HCT116 (cell line): ENCODE measurements around the gene MINDY1. TPM values are rescaled to one million over a fixed set of nuclear protein-coding genes. Genes with fewer than 3 reads are reported as not detected.
A peak's percentile ranks its signal among the peaks of the same experiment; 100 is the strongest.

ENCODE experiments used
- ATAC-seq: fragments of 200-7000 bp; cut with Tn5 transposase; 2 replicates; pipeline ENCODE4 v1.9.1; 2020; ENCODE audit warnings: mild to moderate bottlenecking, moderate library complexity
- BruUV-seq: library from RNA; stranded (reverse); fragments of 400-500 nt; replicated peaks from 2 replicates; lab custom pipeline; 2021; lab: Mats Ljungman, UMichigan
- CTCF ChIA-PET: fragments of 300-600 bp; sonication (Branson Sonifier 250); formaldehyde crosslinking; loops from one replicate; lab custom pipeline; 2021; ENCODE audit warnings: antibody characterized with exemption; lab: Charles Lee
- POLR2A ChIA-PET: fragments of 300-600, 350-600 bp; sonication (Branson Sonifier 250); formaldehyde crosslinking; loops from one replicate; lab custom pipeline; 2021; ENCODE audit warnings: antibody characterized with exemption; lab: Charles Lee
- RAD21 ChIA-PET, 2 experiments: fragments of 300-600 bp; sonication (Branson Sonifier 250); formaldehyde crosslinking; loops; one replicate each; lab custom pipeline; 2023; ENCODE audit warnings: low total read pairs in 2 of 2; ENCODE audit not compliant: uncharacterized antibody in 2 of 2, unreplicated experiment in 2 of 2, low non-redundant PET in 1 of 2; lab: Charles Lee
- DNase-seq: peaks from one replicate; pipeline ENCODE4 v3.0.0-alpha.2; 2010; ENCODE audit warnings: low read depth, low spot score
- H2AFZ ChIP-seq: fragments of 200-600 bp; shearing (Covaris generic), sonication (generic); 2 replicates; pipeline ENCODE4 v1.6.1; 2017; ENCODE audit warnings: low read depth, mixed run types, mixed read lengths, antibody characterized with exemption, low read length; ENCODE audit not compliant: poor library complexity, severe bottlenecking
- H3K27ac ChIP-seq: 2 replicates; pipeline ENCODE4 v1.5.1; 2012; ENCODE audit warnings: low read depth, low read length
- H3K27me3 ChIP-seq: fragments of 200-600 bp; sonication (generic); 2 replicates; pipeline ENCODE4 v1.6.1; 2016; ENCODE audit warnings: mixed run types, low read length, mixed read lengths; ENCODE audit not compliant: insufficient read depth
- H3K36me3 ChIP-seq, 2 experiments: fragments of 200-500 bp in 1 of 2; fragments of 200-600 bp in 1 of 2; sonication (Bioruptor generic) in 1 of 2; sonication (generic) in 1 of 2; 2 replicates each; pipeline versions ENCODE4 v1.5.1 to v1.6.1; 2014 to 2016; ENCODE audit warnings: low read length in 2 of 2, inconsistent platforms in 1 of 2, mixed read lengths in 1 of 2, mixed run types in 1 of 2; ENCODE audit not compliant: insufficient read depth in 2 of 2, control insufficient read depth in 1 of 2
- H3K4me1 ChIP-seq, 2 experiments: fragments of 200-600 bp in 1 of 2; sonication (generic) in 1 of 2; 2 replicates each; pipeline versions ENCODE4 v1.5.1 to v1.6.1; 2012 to 2017; ENCODE audit warnings: low read length in 2 of 2, inconsistent platforms in 1 of 2, mild to moderate bottlenecking in 1 of 2, mixed read lengths in 1 of 2, mixed run types in 1 of 2, moderate library complexity in 1 of 2; ENCODE audit not compliant: insufficient read depth in 2 of 2, control insufficient read depth in 1 of 2
- H3K4me2 ChIP-seq: fragments of 200-600 bp; sonication (generic); 2 replicates; pipeline ENCODE4 v1.6.1; 2017; ENCODE audit warnings: mixed run types, low read length, mixed read lengths
- H3K4me3 ChIP-seq, 2 experiments: fragments of 200-600 bp in 1 of 2; sonication (generic) in 1 of 2; replicated peaks in 1 of 2; 2 replicates each; pipeline ENCODE4 v1.5.1; 2011 to 2016; ENCODE audit warnings: low read length in 2 of 2, control low read depth in 1 of 2, low read depth in 1 of 2, mild to moderate bottlenecking in 1 of 2, mixed read lengths in 1 of 2, mixed run types in 1 of 2
- H3K79me2 ChIP-seq: fragments of 200-600 bp; sonication (generic); 2 replicates; pipeline ENCODE4 v1.6.1; 2017; ENCODE audit warnings: mild to moderate bottlenecking, mixed run types, low read length, moderate library complexity, mixed read lengths; ENCODE audit not compliant: insufficient read depth
- H3K9ac ChIP-seq: fragments of 200-600 bp; sonication (generic); 2 replicates; pipeline ENCODE4 v1.6.1; 2016; ENCODE audit warnings: low read length, mixed read lengths
- H3K9me2 ChIP-seq: fragments of 200-600 bp; sonication (generic), shearing (Covaris generic); 2 replicates; pipeline ENCODE4 v1.6.1; 2017; ENCODE audit warnings: mixed run types, mild to moderate bottlenecking, moderate library complexity; ENCODE audit not compliant: insufficient read depth
- H3K9me3 ChIP-seq, 2 experiments: fragments of 200-500 bp in 1 of 2; fragments of 200-600 bp in 1 of 2; sonication (Bioruptor generic) in 1 of 2; sonication (generic) in 1 of 2; 2 replicates each; pipeline ENCODE4 v1.6.1; 2014 to 2017; ENCODE audit warnings: low read length in 2 of 2, mixed read lengths in 2 of 2, inconsistent platforms in 1 of 2, low read depth in 1 of 2, mild to moderate bottlenecking in 1 of 2, mixed run types in 1 of 2, moderate library complexity in 1 of 2; ENCODE audit not compliant: control insufficient read depth in 1 of 2, insufficient read depth in 1 of 2
- H4K20me1 ChIP-seq: fragments of 200-600 bp; sonication (generic), shearing (Covaris generic); 2 replicates; pipeline ENCODE4 v1.6.1; 2017; ENCODE audit warnings: mixed run types, mild to moderate bottlenecking, moderate library complexity; ENCODE audit not compliant: insufficient read depth
- CEBPB ChIP-seq: IDR thresholded peaks from 2 replicates; pipeline ENCODE4 v1.6.1; 2012; ENCODE audit warnings: low read depth
- EGR1 ChIP-seq: IDR thresholded peaks from 2 replicates; pipeline ENCODE4 v1.6.1; 2012; ENCODE audit warnings: low read depth
- EZH2 ChIP-seq: fragments of 200-600 bp; sonication (generic); IDR thresholded peaks from 2 replicates; pipeline ENCODE4 v1.6.1; 2017; ENCODE audit warnings: antibody characterized with exemption, mixed run types
- FOSL1 ChIP-seq: IDR thresholded peaks from 2 replicates; pipeline ENCODE4 v1.6.1; 2012; ENCODE audit warnings: low read depth
- JUND ChIP-seq: IDR thresholded peaks from 2 replicates; pipeline ENCODE4 v1.6.1; 2012
- POLR2AphosphoS5 ChIP-seq: IDR thresholded peaks from 2 replicates; pipeline ENCODE4 v1.6.1; 2011; ENCODE audit warnings: mild to moderate bottlenecking, low read depth, low read length, moderate library complexity
- TCF7L2 ChIP-seq: IDR thresholded peaks from 2 replicates; pipeline ENCODE4 v1.7.0; 2011; ENCODE audit warnings: borderline replicate concordance, inconsistent platforms; ENCODE audit not compliant: insufficient read depth, insufficient read length; ENCODE audit errors: extremely low read depth
- ZNF274 ChIP-seq: fragments of 200-500 bp; sonication (Bioruptor generic); IDR thresholded peaks from 2 replicates; pipeline ENCODE4 v1.6.1; 2014; ENCODE audit warnings: mild to moderate bottlenecking, low read depth, low read length, inconsistent platforms
- intact Hi-C: fragments of 100-400 bp; cut with micrococcal nuclease; formaldehyde crosslinking; loops from 2 replicates; pipeline ENCODE4 v1.10.0; 2022
- total RNA-seq: library from RNA; stranded (reverse); gene quantifications from one replicate; pipeline ENCODE4 v1.2.1, GENCODE V29; 2021; ENCODE audit not compliant: unreplicated experiment

MINDY1 gene
- total RNA-seq, 1 experiment from 2014 or later, result 1.2 TPM

DNA sequence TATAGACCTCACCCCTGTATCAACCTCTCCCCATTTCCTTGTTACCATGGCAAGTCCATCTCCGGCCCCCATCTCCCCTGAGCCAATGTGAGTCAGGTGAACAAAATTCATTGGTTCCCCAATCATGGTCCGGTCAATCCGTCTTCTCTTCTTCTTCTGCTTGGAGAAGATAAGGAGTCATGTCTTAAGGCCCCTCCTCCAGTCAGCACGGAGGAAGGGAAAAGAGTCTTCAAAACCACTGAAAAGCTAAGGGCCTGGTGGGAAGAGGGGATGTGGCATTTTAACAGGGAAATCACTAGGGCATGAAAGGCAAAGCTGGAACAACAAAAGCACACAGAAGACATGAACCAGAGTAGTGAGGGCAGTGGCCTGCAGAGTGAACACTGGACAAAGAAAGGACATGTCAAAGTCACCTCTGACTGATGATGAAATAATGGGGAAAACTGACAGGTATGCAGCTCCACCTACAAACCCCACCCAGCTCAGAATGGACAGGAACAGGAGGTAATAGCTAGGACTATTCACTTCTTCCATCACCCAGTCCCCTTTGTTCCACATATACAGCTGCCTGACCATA lies 48.4 kb upstream of the MINDY1 start:
- H3K79me2 ChIP-seq, result peaks cover 47% of the 10 kb centered on the region
- no peak for ATAC-seq
- no peak overlapping the region for H3K27ac ChIP-seq
- H4K20me1 ChIP-seq, result no peaks in the 10 kb centered on the region; the same call in 1 of the 2 replicates
- H3K4me2 ChIP-seq, result no peak overlapping the region
- no peak overlapping the region for H3K9ac ChIP-seq
- ChIA-PET CTCF (no interaction called here), POLR2A (no interaction called here), RAD21 (no interaction called here)
- H3K4me3 ChIP-seq, result no peak overlapping the region
- H2AFZ ChIP-seq, result no peak overlapping the region
- no peaks in the 10 kb centered on the region for H3K9me3 ChIP-seq
- DNase-seq, result no peak
- TF ChIP-seq CEBPB (0 out of 2 replicates have a peak, but pooled peaks have one; percentile 53), TCF7L2 (no peak)
- BruUV-seq, result no TSS peak
- H3K36me3 ChIP-seq, result peaks cover 24 to 48% of the 10 kb centered on the region in 2 experiments
- H3K4me1 ChIP-seq, result peaks cover 14 to 36% of the 10 kb centered on the region in 2 experiments
- H3K9me2 ChIP-seq, result no peaks in the 10 kb centered on the region
- H3K27me3 ChIP-seq, result no peaks in the 10 kb centered on the region
- intact Hi-C loops, result loop anchor here (5.0 kb wide), 1 partner anchor 33 kb away; no protein-coding TSS in a partner anchor

DNA sequence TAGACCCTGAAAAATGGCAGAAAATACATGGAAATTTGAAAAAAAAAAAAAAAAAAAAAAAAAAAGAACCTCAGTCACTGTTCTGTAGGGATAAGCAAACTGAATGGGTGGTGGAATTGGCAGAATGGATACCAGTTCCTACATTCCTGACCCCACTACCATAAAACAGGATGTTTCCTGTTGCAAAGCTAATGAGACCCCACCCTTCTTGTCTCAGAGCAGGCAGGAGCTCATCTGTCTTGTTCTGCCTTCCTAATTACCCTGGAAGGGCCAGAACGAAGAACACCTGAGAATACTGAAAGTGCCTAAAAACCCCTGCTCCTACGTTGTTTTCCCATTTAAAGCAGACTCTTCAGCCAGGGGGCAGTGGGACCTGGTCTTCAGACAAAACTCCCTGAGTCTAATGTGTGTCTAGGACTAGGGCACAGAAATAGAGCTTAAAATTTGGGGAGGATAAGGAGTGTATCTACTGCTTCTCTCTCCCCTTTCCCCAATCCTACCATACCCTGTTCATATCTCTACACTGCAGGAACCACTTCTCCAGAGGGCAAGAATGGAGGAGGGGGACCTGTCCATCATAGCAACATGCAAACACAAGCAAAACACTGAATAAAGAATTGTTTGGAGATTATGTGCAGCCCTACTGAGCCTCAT lies 44.8 kb upstream of the MINDY1 start:
- no TSS peak for BruUV-seq
- Histone ChIP-seq H3K4me1 (peaks cover 0 to 10% of the 10 kb centered on the region in 2 experiments; a peak in 1 of 4 replicates), H3K9me3 (no peaks in the 10 kb centered on the region), H3K9ac (no peak overlapping the region), H3K9me2 (no peaks in the 10 kb centered on the region), H3K27ac (no peak overlapping the region), H2AFZ (no peak overlapping the region), H3K79me2 (peaks cover 17% of the 10 kb centered on the region; the same call in 1 of the 2 replicates), H3K4me2 (no peak overlapping the region), H3K27me3 (no peaks in the 10 kb centered on the region), H4K20me1 (no peaks in the 10 kb centered on the region)
- intact Hi-C loops, result no loop called here
- CTCF ChIA-PET, result interaction anchor here (1.1 kb wide), 1 partner anchor 8 kb away, joined by 4 read pairs; the partner anchor contains the start of gene CDC42SE1
- DNase-seq, result no peak
- no peak for ATAC-seq
- POLR2A ChIA-PET, result interaction anchor here (0.7 kb wide), 1 partner anchor 424 kb away, joined by 3 read pairs; no protein-coding TSS in a partner anchor
- no peak for TF ChIP-seq POLR2AphosphoS5
- TF ChIP-seq ZNF274, result no peak
- no peak for TF ChIP-seq JUND
- no peak for TF ChIP-seq CEBPB
- TF ChIP-seq FOSL1, result no peak
- no peak for TF ChIP-seq EZH2
- TF ChIP-seq EGR1, result no peak
- TF ChIP-seq, all 23 proteins: peak for 0
- Histone ChIP-seq H3K4me3 (no peak overlapping the region), H3K36me3 (peaks cover 24 to 43% of the 10 kb centered on the region in 2 experiments)
- RAD21 ChIA-PET, result no interaction called here
